Measurements from ENCODE around the gene TTC38. TPM values are rescaled to one million over a fixed set of nuclear protein-coding genes. Genes with fewer than 3 reads are reported as not detected.

The TTC38 gene
- total RNA-seq, 4 donors from 2014 or later: 21.8 to 61.8 (median 33.3) TPM

DNA sequence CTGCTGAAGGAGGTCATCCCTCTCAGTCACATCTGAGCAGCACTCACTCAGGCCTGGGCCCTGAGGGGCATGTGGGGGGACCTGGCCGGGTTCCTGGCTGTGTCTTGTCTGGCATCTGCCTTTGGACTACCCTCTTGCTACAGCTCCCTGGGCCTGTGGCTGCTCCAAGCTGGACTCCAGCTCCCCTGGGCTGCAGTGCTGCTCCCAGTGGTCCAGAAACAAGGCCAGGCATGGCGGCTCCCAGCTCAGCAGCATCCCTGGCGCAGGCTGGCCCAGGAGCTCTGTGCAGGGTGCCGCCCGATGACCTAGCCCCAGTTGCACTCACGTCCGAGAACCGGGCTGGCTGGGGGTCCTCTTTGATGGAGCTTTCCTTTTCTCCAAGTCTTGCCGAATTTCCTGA, 23.0 kb upstream of the TTC38 start:
- Histone ChIP-seq H3K9me3 (no peaks in the 10 kb centered on the region), H3K4me3 (no peak overlapping the region), H3K27ac (peak overlapping the region in 2 of 4 donors; percentile 21 to 49), H3K27me3 (no peaks in the 10 kb centered on the region), H3K4me1 (peaks cover 0 to 48% (median 6%) of the 10 kb centered on the region in 3 donors), H3K36me3 (peaks cover 0 to 41% of the 10 kb centered on the region in 2 donors)
- ATAC-seq: no peak
- 100% methylated on average over 1 of the region's 9 CpGs for WGBS, 2 donors (ENCODE audit: low coverage in 1 of 2)
- TF ChIP-seq CTCF (IDR thresholded peaks at IDR 0.05) (no peak), POLR2A (IDR thresholded peaks at IDR 0.05) (no peak)

DNA sequence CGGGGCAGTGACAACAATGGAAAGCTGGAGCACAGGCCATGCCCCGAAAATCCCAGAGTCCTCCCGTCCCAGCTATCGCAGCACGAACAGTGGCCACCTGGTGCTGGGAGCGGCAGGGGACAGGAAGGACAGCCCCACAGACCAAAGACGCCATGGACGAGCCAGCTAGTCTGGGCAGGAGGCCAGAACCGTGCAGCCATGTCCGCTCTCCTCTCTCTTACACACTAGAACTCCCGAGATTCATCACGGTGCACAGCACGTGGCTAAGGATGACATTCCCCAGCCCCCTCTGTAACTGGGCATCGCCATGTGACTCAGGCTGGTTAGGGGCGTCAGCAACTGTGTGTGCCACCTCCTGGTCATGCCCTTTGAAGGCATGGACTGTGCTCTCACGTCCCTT, 22.3 kb upstream of the TTC38 start:
- Histone ChIP-seq H3K36me3 (peaks cover 0 to 36% of the 10 kb centered on the region in 2 donors), H3K27me3 (no peaks in the 10 kb centered on the region), H3K27ac (peak overlapping the region in 2 of 4 donors; percentile 21 to 49), H3K9me3 (no peaks in the 10 kb centered on the region), H3K4me3 (no peak overlapping the region), H3K4me1 (peaks cover 0 to 49% (median 6%) of the 10 kb centered on the region in 3 donors)
- TF ChIP-seq POLR2A (IDR thresholded peaks at IDR 0.05) (no peak), POLR2AphosphoS5 (IDR thresholded peaks at IDR 0.05) (no peak), CTCF (IDR thresholded peaks at IDR 0.05) (no peak), EP300 (IDR thresholded peaks at IDR 0.05) (no peak)
- ATAC-seq: no peak
- WGBS, 2 donors (ENCODE audit: low coverage in 1 of 2): 20 to 56% methylated on average over 4 to 9 of the region's 16 CpGs

DNA sequence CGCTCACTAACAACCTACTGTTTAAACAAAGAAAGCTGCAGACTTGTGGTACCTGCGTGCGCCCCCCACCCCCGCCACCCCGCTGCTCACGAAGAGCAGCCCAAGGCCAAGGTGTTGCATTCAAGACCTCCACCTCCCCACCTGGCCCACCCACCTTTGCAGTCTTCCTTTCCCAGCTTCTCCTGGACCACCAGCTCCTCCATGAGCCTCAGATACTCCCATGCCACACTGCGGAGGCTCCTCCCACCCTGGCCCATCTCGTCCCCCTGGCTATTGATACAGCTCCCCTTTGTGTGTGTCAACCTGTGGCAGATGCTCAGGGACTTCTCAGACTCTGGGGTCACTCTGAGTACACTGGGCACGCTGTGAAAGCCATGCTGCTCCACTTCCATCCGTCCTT, 21.6 kb upstream of the TTC38 start:
- WGBS, 2 donors (ENCODE audit: low coverage in 1 of 2): 93 to 95% methylated on average over 3 to 4 of the region's 10 CpGs
- Histone ChIP-seq H3K4me3 (no peak overlapping the region), H3K9me3 (no peaks in the 10 kb centered on the region), H3K4me1 (peaks cover 0 to 56% (median 9%) of the 10 kb centered on the region in 3 donors), H3K36me3 (peaks cover 0 to 36% of the 10 kb centered on the region in 2 donors), H3K27ac (peak overlapping the region in 1 of 4 donors; percentile 49), H3K27me3 (no peaks in the 10 kb centered on the region)
- ATAC-seq: no peak
- TF ChIP-seq CTCF (IDR thresholded peaks at IDR 0.05): no peak
- TF ChIP-seq EP300 (IDR thresholded peaks at IDR 0.05): no peak
- TF ChIP-seq POLR2AphosphoS5 (IDR thresholded peaks at IDR 0.05): no peak
- no peak for TF ChIP-seq POLR2A (IDR thresholded peaks at IDR 0.05)

DNA sequence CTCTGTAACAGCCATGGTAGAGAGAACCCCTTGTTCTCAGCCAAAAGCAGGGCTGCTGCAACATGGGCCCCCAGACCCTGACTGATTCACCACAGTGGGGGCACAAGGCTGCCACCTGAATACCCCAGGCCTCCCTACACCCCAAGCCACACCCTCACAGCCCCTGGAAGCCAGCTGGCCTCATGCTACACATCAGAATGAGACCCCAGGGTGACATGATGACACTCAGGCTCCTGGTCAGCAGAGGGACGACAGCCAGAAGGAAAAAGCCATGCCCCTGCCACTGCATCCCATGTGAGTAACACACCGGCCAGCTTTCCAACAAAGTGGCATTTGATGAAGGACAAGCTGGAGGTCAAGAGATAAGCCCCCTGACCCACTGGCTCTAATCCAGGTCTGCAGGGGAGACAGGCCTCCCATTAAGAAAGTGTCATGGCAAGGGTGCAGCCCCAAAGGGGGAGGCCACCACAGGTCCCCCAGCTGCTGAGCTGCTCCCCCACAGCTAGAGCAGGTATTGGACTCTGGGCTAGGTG, 20.3 kb upstream of the TTC38 start:
- Histone ChIP-seq H3K36me3 (peaks cover 0 to 32% of the 10 kb centered on the region in 2 donors), H3K4me3 (no peak overlapping the region), H3K27ac (no peak overlapping the region), H3K9me3 (no peaks in the 10 kb centered on the region), H3K4me1 (peaks cover 0 to 61% (median 11%) of the 10 kb centered on the region in 3 donors), H3K27me3 (no peaks in the 10 kb centered on the region)
- no peak for ATAC-seq
- TF ChIP-seq POLR2AphosphoS5 (IDR thresholded peaks at IDR 0.05): no peak
- TF ChIP-seq POLR2A (IDR thresholded peaks at IDR 0.05): no peak
- no peak for TF ChIP-seq EP300 (IDR thresholded peaks at IDR 0.05)
- no peak for TF ChIP-seq CTCF (IDR thresholded peaks at IDR 0.05)
- WGBS, 2 donors (ENCODE audit: low coverage in 1 of 2): no CpG with 5 or more reads among the region's 2 CpGs

DNA sequence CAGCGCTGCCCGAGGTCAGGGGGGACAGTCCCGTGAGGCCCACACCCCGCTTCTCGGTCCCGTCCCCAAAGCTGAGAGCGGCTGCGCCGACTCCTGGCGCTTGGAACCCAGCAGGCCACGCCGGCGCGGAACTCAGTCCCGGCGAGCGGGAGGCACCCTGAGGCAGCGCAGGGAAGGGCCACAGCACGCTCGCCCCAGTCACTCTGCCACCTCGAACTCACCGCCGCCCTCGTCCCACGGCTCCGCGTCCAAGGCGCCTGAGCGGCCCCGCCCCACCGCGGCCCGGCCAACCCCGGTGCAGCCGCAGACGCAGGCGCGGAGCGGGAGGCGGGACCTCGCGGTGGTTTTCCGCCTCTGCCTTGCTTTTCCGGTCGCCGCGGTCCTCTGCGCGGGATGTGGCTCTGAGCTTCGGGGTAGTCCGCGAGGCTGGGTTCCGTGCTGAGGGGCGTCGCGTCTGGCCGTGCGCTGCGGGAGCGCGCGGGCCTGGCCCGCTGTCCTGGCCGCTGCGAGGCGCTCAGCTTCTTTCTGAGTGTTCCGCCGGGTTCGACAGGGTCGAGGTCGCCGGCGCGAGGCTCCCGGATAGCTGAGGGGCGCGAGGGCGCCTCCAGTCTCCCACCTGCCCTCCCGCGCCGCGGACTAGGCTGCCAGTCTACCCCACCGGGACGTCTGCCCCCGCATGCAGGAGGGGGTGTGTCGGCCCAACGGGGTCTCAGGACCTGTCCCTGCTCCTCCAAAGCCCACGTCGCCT, 17.6 kb upstream of the TTC38 start, which contains the start of gene CDPF1:
TSS of gene CDPF1 (minus strand) at position 259 of the 748 bp plus-strand sequence. CDS start 2,009 bp downstream, outside the sequence.
- no CpG with 5 or more reads among the region's 89 CpGs for WGBS, 2 donors (ENCODE audit: low coverage in 1 of 2)
- ATAC-seq: peak; percentile 97
- TF ChIP-seq POLR2AphosphoS5 (IDR thresholded peaks at IDR 0.05) (no peak), EP300 (IDR thresholded peaks at IDR 0.05) (no peak), CTCF (IDR thresholded peaks at IDR 0.05) (peak in 2 of 4 experiments; percentile 12 to 17), POLR2A (IDR thresholded peaks at IDR 0.05) (peak; percentile 65 to 74)
- Histone ChIP-seq H3K27ac (peak within 1 kb of the TSS; percentile 68 to 92 (median 85)), H3K4me3 (peak within 1 kb of the TSS; percentile 72 to 75), H3K36me3 (peaks cover 0 to 7% of the 10 kb centered on the region in 2 donors), H3K27me3 (no peaks in the 10 kb centered on the region), H3K9me3 (no peaks in the 10 kb centered on the region), H3K4me1 (peaks cover 0 to 54% (median 11%) of the 10 kb centered on the region in 3 donors)
